ENCODE results near the gene EXOSC5.

DNA sequence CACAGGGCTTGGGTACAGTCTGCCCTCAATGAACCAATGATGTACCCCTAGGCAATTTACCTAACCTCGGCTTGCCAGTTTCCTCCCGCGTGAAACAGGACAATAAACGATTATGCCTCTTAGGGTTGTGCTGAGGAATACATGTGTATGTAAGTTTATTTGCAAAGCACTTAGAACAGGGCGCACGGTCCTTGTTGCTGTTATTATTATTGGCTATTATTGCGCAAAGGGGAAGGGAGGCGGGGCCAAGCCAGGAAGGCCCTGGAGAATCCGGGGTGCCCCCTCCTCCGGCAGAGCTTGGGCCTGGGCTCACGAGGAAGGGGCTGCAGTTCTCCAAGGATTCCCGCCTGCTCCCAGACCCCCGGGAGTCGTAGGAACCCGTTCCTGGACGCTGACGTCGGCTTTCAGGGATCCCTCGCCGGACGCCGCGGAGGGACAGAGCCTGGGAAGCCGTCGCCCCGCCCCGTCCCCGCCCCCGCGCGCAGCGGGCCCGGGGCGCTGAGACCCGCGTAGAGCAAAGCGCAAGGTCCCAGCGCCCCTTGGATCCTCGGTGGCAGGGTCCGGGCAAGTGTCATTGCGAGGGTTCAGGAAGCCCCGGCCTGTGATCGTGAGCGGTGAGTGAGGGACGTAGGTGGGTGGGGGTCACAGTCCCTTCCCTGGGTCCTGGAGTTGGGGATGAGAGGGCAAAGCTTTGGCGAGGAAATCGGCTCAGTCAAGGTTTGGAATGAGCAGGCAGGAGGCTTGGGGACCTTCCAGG, 20.7 kb downstream of the EXOSC5 start, which contains the start of gene TMEM91:
- TF ChIP-seq, protein P1, sequence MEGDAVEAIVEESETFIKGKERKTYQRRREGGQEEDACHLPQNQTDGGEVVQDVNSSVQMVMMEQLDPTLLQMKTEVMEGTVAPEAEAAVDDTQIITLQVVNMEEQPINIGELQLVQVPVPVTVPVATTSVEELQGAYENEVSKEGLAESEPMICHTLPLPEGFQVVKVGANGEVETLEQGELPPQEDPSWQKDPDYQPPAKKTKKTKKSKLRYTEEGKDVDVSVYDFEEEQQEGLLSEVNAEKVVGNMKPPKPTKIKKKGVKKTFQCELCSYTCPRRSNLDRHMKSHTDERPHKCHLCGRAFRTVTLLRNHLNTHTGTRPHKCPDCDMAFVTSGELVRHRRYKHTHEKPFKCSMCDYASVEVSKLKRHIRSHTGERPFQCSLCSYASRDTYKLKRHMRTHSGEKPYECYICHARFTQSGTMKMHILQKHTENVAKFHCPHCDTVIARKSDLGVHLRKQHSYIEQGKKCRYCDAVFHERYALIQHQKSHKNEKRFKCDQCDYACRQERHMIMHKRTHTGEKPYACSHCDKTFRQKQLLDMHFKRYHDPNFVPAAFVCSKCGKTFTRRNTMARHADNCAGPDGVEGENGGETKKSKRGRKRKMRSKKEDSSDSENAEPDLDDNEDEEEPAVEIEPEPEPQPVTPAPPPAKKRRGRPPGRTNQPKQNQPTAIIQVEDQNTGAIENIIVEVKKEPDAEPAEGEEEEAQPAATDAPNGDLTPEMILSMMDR (IDR thresholded peaks at IDR 0.05; ENCODE audit: low read length), result no peak
- no peak for TF ChIP-seq EZH2 (IDR thresholded peaks at IDR 0.05; ENCODE audit: borderline replicate concordance, low read length)
